NT2/D1 (cell line): ENCODE data around the gene HEPACAM.
"Not testable (repeated sequence)": the region's sequence is repeated elsewhere in the genome, so short reads cannot be mapped to it uniquely, and the experiment has no call there.

Experiments used
- DNase-seq: peaks from one replicate; pipeline ENCODE4 v3.0.0-alpha.2; 2011; ENCODE audit warnings: low read depth, low spot score
- H3K27me3 ChIP-seq: 2 replicates; pipeline ENCODE4 v1.6.0; 2011; ENCODE audit warnings: mild to moderate bottlenecking; ENCODE audit not compliant: insufficient read length, insufficient read depth
- H3K36me3 ChIP-seq: 2 replicates; pipeline ENCODE4 v1.6.1; 2011; ENCODE audit warnings: mild to moderate bottlenecking, low read length, mixed read lengths; ENCODE audit not compliant: insufficient read depth, insufficient read length
- H3K4me1 ChIP-seq: 2 replicates; pipeline ENCODE4 v1.5.1; 2011; ENCODE audit not compliant: insufficient read depth, insufficient read length
- H3K4me3 ChIP-seq: 2 replicates; pipeline ENCODE4 v1.5.1; 2011; ENCODE audit warnings: low read depth; ENCODE audit not compliant: insufficient read length
- H3K9ac ChIP-seq: 2 replicates; pipeline ENCODE4 v1.6.0; 2011; ENCODE audit warnings: low read depth; ENCODE audit not compliant: insufficient read length
- H3K9me3 ChIP-seq: 2 replicates; pipeline ENCODE4 v1.5.1; 2011; ENCODE audit warnings: mild to moderate bottlenecking, low read length; ENCODE audit not compliant: insufficient read depth
- SUZ12 ChIP-seq: IDR thresholded peaks from 2 replicates; pipeline ENCODE4 v1.6.1; 2011; ENCODE audit not compliant: insufficient read length, insufficient read depth; ENCODE audit errors: extremely low read depth
- YY1 ChIP-seq: IDR thresholded peaks from 2 replicates; pipeline ENCODE4 v1.6.1; 2011; ENCODE audit not compliant: insufficient read length, insufficient read depth
- ZNF274 ChIP-seq: IDR thresholded peaks from 2 replicates; pipeline ENCODE4 v1.6.1; 2011; ENCODE audit warnings: mild to moderate bottlenecking, low read depth, low read length

Gene HEPACAM

DNA sequence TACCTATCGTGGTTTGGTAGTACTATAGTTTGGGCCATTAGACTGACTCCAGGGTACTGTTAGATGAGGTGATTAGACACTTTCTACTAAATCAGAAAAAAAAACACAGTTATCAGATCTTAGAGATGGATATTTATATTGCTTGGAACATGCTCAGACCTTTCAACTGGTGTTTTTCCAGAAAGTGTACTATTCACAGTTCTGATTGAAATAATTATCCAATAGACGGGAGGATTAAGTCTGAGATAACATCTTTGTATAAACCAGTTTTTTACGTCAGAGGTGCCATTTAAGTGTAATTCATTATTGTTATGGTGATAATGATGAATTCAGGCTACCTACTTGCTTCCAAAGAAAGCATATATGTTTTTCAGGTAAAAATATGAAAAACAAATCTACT is 40.7 kb upstream of the HEPACAM start:
- H3K4me3 ChIP-seq: no peak overlapping the region
- DNase-seq: no peak
- 0 out of 2 replicates have a peak, but pooled peaks cover 1% of the 10 kb centered on the region for H3K9me3 ChIP-seq
- no peak overlapping the region for H3K9ac ChIP-seq
- no peaks in the 10 kb centered on the region for H3K27me3 ChIP-seq
- no peaks in the 10 kb centered on the region for H3K4me1 ChIP-seq
- no peaks in the 10 kb centered on the region for H3K36me3 ChIP-seq
- TF ChIP-seq YY1: no peak
- no peak for TF ChIP-seq SUZ12
- no peak for TF ChIP-seq ZNF274

GRCh38 chr11:124971810-124972209 is 36.0 kb upstream of the HEPACAM start:
- Histone ChIP-seq H3K4me1 (no peaks in the 10 kb centered on the region), H3K9me3 (no peaks in the 10 kb centered on the region), H3K9ac (no peak overlapping the region), H3K36me3 (no peaks in the 10 kb centered on the region), H3K4me3 (no peak overlapping the region), H3K27me3 (no peaks in the 10 kb centered on the region)
- no peak for TF ChIP-seq YY1
- no peak for TF ChIP-seq SUZ12
- no peak for TF ChIP-seq ZNF274
- no peak for DNase-seq

GRCh38 chr11:124970925-124971324 is 35.1 kb upstream of the HEPACAM start:
- Histone ChIP-seq H3K36me3 (no peaks in the 10 kb centered on the region), H3K9ac (no peak overlapping the region), H3K4me3 (no peak overlapping the region), H3K9me3 (no peaks in the 10 kb centered on the region), H3K4me1 (no peaks in the 10 kb centered on the region), H3K27me3 (no peaks in the 10 kb centered on the region)
- DNase-seq: peak; percentile 18
- TF ChIP-seq ZNF274: no peak
- no peak for TF ChIP-seq SUZ12
- TF ChIP-seq YY1: no peak

GRCh38 chr11:124968197-124968596 is 32.4 kb upstream of the HEPACAM start:
- not testable (repeated sequence) for H3K27me3 ChIP-seq, H3K4me3 ChIP-seq, H3K9me3 ChIP-seq, H3K36me3 ChIP-seq, H3K9ac ChIP-seq, H3K4me1 ChIP-seq, DNase-seq

- no peaks in the 10 kb centered on the region for H3K27me3 ChIP-seq
- H3K4me1 ChIP-seq: no peaks in the 10 kb centered on the region
- TF ChIP-seq ZNF274 (no peak), SUZ12 (no peak), YY1 (no peak)
- no peak overlapping the region for H3K9ac ChIP-seq
- no peak overlapping the region for H3K4me3 ChIP-seq
- DNase-seq: peak; percentile 47
- no peaks in the 10 kb centered on the region for H3K36me3 ChIP-seq
- H3K9me3 ChIP-seq: no peaks in the 10 kb centered on the region
These were observed 26.2 kb upstream of the HEPACAM start for GRCh38 chr11:124961972-124962609.

GRCh38 chr11:124955035-124955434 is 19.2 kb upstream of the HEPACAM start:
- Histone ChIP-seq H3K4me3 (no peak overlapping the region), H3K9ac (no peak overlapping the region)
- DNase-seq: no peak

DNA sequence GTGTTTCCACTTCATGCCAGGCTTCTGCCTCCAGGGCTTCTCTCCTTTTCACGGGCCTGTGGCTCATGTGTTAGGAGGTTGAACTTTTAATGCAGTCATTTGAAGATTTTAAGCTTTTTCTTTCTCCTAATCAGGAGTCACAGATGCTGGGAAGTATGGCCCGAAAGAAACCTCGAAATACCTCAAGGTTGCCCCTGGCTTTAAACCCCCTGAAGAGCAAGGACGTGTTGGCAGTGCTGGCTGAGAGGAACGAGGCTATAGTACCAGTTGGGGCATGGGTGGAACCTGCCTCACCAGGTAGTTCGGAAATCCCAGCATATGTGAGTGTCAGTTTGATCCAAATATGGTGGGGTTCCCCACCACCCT is 18.7 kb upstream of the HEPACAM start:
- peak overlapping the region; percentile 74 for H3K9ac ChIP-seq
- no peak for DNase-seq
- no peaks in the 10 kb centered on the region for H3K9me3 ChIP-seq
- H3K4me3 ChIP-seq: peak overlapping the region; percentile 73
- no peaks in the 10 kb centered on the region for H3K36me3 ChIP-seq
- TF ChIP-seq ZNF274 (no peak), SUZ12 (no peak), YY1 (no peak)
- no peaks in the 10 kb centered on the region for H3K27me3 ChIP-seq
- H3K4me1 ChIP-seq: no peaks in the 10 kb centered on the region

More at GRCh38 chr11:124955035-124955434, 19.2 kb upstream of the HEPACAM start:
- H3K27me3 ChIP-seq: no peaks in the 10 kb centered on the region
- H3K4me1 ChIP-seq: no peaks in the 10 kb centered on the region
- no peak for TF ChIP-seq YY1
- no peak for TF ChIP-seq ZNF274
- TF ChIP-seq SUZ12: no peak
- no peaks in the 10 kb centered on the region for H3K36me3 ChIP-seq
- no peaks in the 10 kb centered on the region for H3K9me3 ChIP-seq
